Activated naive CD4-positive, alpha-beta T cell treated with anti-CD3 and anti-CD28 coated beads, Interleukin-2, amount 50 U/mL, for 24 hours (primary cell): ENCODE results near the gene ALOX5.
"Not testable (repeated sequence)": the region's sequence is repeated elsewhere in the genome, so short reads cannot be mapped to it uniquely, and the experiment has no call there.

Source experiments
- H3K27ac Mint-ChIP-seq: one replicate; pipeline ENCODE4 v1.8.0; 2021; ENCODE audit warnings: mild to moderate bottlenecking, mixed read lengths
- H3K27me3 Mint-ChIP-seq: one replicate; pipeline ENCODE4 v1.8.0; 2021; ENCODE audit warnings: mixed read lengths
- H3K36me3 Mint-ChIP-seq: one replicate; pipeline ENCODE4 v1.8.0; 2021; ENCODE audit warnings: mixed read lengths
- H3K4me1 Mint-ChIP-seq: one replicate; pipeline ENCODE4 v1.8.0; 2021; ENCODE audit warnings: mixed read lengths
- H3K4me3 Mint-ChIP-seq: one replicate; pipeline ENCODE4 v1.8.0; 2021; ENCODE audit warnings: mild to moderate bottlenecking, mixed read lengths
- H3K9me3 Mint-ChIP-seq: one replicate; pipeline ENCODE4 v1.8.0; 2021; ENCODE audit warnings: mixed read lengths

The ALOX5 gene

DNA sequence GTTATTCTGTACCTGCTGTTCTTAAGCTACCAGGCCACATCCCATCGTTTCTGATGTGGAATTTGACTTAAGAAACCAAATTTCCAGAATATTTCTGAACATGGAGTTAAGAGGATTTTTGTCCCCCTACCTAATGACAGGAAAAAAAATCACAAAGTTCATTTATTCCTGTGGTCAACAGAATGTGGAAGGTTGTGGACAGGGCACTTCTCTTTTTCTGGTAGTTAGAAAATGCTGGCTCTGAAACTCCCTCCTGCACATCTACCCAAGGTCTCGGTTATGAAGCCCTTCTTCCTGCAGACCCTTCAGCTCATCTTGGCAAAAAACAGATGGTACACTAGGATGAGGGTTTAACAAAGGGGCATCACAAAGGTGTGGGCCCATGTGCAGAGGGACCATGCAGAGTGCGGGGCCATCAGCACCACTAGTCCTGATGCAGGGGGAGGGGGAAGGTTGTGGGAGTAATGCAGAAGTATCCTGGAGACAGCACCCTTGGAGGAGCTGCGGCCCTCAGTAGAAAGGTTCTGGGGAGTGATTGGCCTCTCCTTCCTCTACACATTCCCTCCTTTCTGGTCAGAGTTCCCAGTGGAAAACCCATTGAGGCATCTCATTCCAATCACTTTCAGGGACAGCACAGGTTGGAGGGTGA, 9.8 kb downstream of the ALOX5 start:
- Mint-ChIP-seq H3K9me3 (no peaks in the 10 kb centered on the region), H3K4me3 (no peak overlapping the region), H3K36me3 (no peaks in the 10 kb centered on the region), H3K27ac (no peak overlapping the region), H3K27me3 (no peaks in the 10 kb centered on the region), H3K4me1 (no peaks in the 10 kb centered on the region)

DNA sequence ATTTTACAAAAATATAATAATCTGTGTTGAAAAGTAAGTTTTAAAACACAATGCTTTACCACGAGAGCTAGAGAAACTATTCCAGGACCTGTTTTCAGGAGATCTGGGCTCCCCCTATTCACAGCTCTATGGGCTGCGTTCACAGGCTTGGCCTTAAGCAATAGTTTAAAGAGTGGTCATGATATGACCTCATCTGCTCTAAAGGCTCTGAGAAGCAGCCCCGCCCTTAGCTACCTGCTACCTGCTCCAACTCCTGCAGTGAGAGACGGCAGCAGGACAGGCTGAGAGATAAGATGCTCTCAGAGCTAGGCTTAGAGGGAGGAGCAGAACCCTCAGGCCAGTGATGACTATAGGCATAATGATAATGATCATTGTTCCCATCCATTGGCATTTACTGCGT, 12.6 kb downstream of the ALOX5 start:
- no peak overlapping the region for H3K27ac Mint-ChIP-seq
- no peaks in the 10 kb centered on the region for H3K27me3 Mint-ChIP-seq
- no peaks in the 10 kb centered on the region for H3K36me3 Mint-ChIP-seq
- H3K4me3 Mint-ChIP-seq = no peak overlapping the region
- no peaks in the 10 kb centered on the region for H3K4me1 Mint-ChIP-seq
- no peaks in the 10 kb centered on the region for H3K9me3 Mint-ChIP-seq

DNA sequence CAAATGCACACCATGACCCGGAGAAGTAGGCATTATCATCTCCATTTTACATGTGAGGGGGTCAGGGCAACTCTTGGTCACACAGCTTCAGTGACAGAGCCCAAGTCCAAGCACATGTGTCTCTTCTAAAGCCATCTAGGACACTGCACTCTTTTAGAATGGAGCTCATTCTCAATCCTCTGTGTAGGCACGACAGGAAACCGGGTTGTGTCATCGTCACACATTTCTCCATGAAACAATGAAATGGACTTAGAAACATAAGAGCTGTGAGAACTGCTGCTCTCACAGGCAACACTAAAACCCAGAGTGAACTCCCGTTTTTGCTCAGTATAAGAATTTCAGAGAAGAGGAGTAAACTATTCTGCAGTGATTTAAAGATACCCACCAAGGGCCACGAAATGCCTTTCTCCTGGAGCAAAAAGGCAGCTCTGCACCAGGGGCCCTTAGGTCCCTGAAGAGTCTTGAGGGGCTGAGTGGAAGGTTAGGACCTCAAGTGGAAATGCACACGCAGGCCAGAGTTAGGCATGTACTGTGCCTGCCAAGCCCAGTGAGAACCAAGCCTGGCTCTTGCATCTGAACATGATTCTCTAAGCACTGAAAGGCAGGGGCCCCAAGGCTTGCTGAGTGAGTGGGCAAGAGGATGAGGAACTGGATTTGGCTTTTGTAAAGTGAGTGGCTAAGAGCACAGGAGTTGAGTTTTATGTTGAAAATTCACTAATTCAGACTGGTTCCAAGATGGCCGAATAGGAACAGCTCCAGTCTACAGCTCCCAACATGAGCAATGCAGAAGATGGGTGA, 13.3 kb downstream of the ALOX5 start:
- Mint-ChIP-seq H3K27ac (no peak overlapping the region), H3K9me3 (no peaks in the 10 kb centered on the region), H3K27me3 (no peaks in the 10 kb centered on the region), H3K4me3 (no peak overlapping the region), H3K4me1 (no peaks in the 10 kb centered on the region), H3K36me3 (no peaks in the 10 kb centered on the region)

DNA sequence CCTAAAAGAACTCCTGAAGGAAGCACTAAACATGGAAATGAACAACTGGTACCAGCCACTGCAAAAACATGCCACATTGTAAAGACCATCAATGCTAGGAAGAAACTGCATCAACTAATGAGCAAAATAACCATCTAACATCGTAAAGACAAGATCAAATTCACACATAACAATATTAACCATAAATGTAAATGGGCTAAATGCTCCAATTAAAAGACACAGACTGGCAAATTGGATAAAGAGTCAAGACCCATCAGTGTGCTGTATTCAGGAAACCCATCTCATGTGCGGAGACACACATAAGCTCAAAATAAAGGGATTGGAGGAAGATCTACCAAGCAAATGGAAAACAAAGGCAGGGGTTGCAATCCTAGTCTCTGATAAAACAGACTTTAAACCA, 15.7 kb downstream of the ALOX5 start:
- H3K4me3 Mint-ChIP-seq, H3K4me1 Mint-ChIP-seq, H3K9me3 Mint-ChIP-seq, H3K36me3 Mint-ChIP-seq, H3K27ac Mint-ChIP-seq, H3K27me3 Mint-ChIP-seq: not testable (repeated sequence)

DNA sequence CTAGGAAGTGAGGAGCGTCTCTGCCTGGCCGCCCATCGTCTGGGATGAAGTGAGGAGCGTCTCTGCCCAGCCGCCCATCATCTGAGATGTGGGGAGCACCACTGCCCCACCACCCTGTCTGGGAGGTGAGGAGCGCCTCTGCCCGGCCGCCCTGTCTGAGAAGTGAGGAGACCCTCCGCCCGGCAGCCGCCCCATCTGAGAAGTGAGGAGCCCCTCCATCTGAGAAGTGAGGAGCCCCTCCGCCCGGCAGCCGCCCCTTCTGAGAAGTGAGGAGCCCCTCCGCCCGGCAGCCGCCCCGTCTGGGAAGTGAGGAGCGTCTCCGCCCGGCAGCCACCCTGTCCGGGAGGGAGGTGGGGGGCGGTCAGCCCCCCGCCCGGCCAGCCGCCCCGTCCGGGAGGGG, 17.6 kb downstream of the ALOX5 start:
- H3K9me3 Mint-ChIP-seq, H3K36me3 Mint-ChIP-seq, H3K27ac Mint-ChIP-seq, H3K4me3 Mint-ChIP-seq, H3K27me3 Mint-ChIP-seq, H3K4me1 Mint-ChIP-seq: not testable (repeated sequence)

DNA sequence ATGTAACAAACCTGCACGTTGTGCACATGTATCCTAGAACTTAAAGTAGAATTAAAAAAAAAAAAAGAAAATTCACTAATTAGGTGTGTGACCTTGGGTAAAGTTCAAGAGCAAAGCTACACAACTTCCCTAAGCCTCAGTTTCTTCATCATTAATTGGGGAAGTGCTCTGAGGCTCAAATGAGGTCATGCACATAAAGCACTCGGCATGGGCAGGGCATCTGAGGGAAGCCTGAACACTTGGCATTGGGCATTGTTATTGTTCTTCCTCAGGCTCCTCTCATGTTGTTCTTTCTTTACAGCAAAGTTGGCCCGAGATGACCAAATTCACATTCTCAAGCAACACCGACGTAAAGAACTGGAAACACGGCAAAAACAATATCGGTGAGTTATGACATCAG, 21.5 kb downstream of the ALOX5 start:
- peaks cover 12% of the 10 kb centered on the region for H3K9me3 Mint-ChIP-seq
- no peak overlapping the region for H3K4me3 Mint-ChIP-seq
- peaks cover 7% of the 10 kb centered on the region for H3K27me3 Mint-ChIP-seq
- no peaks in the 10 kb centered on the region for H3K4me1 Mint-ChIP-seq
- no peak overlapping the region for H3K27ac Mint-ChIP-seq
- peaks cover 4% of the 10 kb centered on the region for H3K36me3 Mint-ChIP-seq

DNA sequence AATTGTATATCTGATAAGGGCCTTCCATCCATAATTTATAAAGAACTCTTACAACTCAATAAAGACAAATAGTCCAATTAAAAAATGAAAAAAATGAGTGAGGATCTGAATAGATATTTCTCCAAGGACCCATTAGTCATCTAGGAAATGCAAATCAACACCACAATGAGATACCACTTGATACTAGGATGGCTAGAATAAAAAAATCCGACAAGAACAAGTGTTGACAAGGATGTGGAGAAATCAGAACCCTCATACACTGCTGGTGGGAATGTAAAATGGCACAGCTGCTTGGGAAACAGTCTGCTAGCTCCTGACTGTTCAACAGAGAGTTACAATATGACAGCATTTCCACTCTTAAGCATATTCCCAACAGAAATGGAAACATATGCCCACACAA, 24.6 kb downstream of the ALOX5 start:
- Mint-ChIP-seq H3K9me3 (peaks cover 12% of the 10 kb centered on the region), H3K36me3 (peaks cover 4% of the 10 kb centered on the region), H3K27ac (no peak overlapping the region), H3K27me3 (peaks cover 6% of the 10 kb centered on the region), H3K4me1 (no peaks in the 10 kb centered on the region), H3K4me3 (no peak overlapping the region)

DNA sequence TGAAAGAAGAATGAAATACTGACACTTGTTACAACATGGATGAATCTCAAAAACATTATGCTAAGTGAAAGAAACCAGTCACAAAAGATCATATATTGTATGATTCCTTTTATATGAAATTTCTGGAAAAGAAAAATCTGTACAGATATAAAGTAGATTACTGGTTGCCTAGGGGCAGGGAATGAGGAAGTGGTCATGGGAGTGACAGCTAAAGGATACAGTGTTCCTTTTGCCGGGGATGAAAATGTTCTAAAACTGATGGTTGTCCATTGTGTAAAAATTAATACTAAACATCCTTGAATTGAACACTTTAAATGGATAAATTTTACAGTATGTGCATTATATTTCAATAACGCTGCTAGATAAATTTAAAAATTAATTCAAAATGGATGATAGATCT, 25.1 kb downstream of the ALOX5 start:
- Mint-ChIP-seq H3K36me3 (peaks cover 4% of the 10 kb centered on the region), H3K27ac (no peak overlapping the region), H3K4me1 (no peaks in the 10 kb centered on the region), H3K4me3 (no peak overlapping the region), H3K27me3 (peaks cover 4% of the 10 kb centered on the region), H3K9me3 (peaks cover 12% of the 10 kb centered on the region)

DNA sequence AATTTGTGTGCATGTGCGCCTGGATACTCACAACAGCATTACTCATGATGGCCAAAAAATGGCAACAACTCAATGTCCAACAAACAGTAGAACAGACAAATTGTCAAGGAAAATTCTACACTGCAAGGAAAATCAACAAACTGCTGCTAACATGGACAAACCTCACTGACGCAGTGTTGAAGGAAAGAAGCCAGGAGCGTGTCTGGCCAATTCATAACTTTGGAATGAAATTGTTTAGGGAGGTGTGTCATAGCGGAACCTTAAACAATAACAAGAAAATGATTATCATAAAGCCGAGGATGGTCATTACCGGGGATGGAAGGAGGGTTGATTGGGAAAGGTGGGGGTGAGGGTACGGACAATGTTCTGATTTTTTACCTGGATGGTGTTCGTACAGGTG, 29.1 kb downstream of the ALOX5 start:
- Mint-ChIP-seq H3K27me3 (peaks cover 1% of the 10 kb centered on the region), H3K4me1 (no peaks in the 10 kb centered on the region), H3K27ac (no peak overlapping the region), H3K9me3 (no peaks in the 10 kb centered on the region), H3K36me3 (no peaks in the 10 kb centered on the region), H3K4me3 (no peak overlapping the region)

DNA sequence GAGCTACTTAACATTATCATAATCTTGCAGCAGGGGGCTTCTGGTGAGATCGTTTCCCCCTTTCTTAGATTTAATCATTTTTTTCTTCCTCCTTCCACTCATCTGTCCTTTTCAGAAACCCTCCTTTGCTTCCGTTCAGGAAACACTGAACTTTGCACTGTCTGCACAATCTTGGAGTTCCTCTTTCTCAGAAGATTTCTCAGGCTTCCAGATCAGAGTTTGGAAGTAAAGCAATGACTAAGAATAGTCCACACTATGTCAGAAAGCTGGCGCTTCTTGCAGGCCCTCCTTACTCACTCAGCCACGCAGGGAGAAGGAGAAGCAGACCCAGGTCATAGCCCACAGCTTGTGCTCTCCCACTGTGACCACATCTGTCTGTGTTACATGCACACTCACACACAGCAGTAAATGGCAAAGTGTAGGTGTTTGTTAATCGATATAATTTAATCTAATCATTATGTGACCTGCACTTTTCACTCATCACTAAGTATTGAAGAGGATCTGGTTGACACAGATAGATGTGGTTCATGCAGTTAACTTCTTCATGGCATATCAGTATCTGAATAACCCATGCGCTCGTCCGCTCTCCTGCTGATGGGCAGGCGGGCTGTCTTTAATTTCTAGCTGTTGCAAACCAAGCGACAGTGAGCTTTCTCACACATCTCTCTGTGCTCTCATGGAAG, 30.2 kb downstream of the ALOX5 start:
- Mint-ChIP-seq H3K27ac (no peak overlapping the region), H3K4me3 (no peak overlapping the region), H3K9me3 (no peaks in the 10 kb centered on the region), H3K36me3 (no peaks in the 10 kb centered on the region), H3K4me1 (no peaks in the 10 kb centered on the region), H3K27me3 (peaks cover 5% of the 10 kb centered on the region)

DNA sequence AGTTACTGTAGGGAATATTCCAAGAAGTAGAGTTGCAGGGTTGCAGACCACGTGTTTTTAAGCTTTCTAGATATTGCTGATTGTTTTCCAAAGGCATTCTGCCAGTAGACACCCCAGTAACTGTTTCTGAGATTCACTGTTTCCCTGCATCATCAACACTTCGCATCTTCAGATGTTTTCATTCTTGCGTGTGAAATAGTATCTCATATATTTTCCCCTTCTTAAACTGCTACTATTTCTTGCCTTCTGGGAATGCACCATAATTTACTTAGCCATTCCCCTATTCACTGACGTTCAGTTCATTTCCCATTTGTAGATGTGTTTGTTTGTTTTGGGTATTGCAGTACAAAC, 30.7 kb downstream of the ALOX5 start:
- Mint-ChIP-seq H3K27ac (no peak overlapping the region), H3K9me3 (no peaks in the 10 kb centered on the region), H3K4me3 (no peak overlapping the region), H3K27me3 (peaks cover 5% of the 10 kb centered on the region), H3K36me3 (no peaks in the 10 kb centered on the region), H3K4me1 (no peaks in the 10 kb centered on the region)

DNA sequence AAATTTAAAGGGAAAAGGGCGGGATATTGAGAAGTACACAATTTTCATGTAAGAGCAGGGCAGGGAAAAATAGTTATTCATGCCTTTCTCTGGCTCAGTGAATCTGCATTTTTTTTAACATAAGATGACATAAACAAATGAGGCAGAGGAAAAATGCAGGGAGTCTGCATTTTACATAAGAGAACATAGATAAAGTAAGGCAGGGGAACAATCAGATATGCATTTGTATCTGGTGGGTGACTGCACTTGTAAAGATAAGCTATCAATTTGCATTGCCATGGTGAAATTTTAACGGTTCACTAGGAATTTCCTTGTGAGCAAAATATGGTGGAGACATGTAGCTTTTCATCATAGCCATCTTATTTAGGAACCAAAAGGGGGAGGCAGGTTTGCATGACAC, 33.5 kb downstream of the ALOX5 start:
- peaks cover 5% of the 10 kb centered on the region for H3K27me3 Mint-ChIP-seq
- no peaks in the 10 kb centered on the region for H3K9me3 Mint-ChIP-seq
- no peaks in the 10 kb centered on the region for H3K4me1 Mint-ChIP-seq
- no peak overlapping the region for H3K27ac Mint-ChIP-seq
- no peak overlapping the region for H3K4me3 Mint-ChIP-seq
- no peaks in the 10 kb centered on the region for H3K36me3 Mint-ChIP-seq

DNA sequence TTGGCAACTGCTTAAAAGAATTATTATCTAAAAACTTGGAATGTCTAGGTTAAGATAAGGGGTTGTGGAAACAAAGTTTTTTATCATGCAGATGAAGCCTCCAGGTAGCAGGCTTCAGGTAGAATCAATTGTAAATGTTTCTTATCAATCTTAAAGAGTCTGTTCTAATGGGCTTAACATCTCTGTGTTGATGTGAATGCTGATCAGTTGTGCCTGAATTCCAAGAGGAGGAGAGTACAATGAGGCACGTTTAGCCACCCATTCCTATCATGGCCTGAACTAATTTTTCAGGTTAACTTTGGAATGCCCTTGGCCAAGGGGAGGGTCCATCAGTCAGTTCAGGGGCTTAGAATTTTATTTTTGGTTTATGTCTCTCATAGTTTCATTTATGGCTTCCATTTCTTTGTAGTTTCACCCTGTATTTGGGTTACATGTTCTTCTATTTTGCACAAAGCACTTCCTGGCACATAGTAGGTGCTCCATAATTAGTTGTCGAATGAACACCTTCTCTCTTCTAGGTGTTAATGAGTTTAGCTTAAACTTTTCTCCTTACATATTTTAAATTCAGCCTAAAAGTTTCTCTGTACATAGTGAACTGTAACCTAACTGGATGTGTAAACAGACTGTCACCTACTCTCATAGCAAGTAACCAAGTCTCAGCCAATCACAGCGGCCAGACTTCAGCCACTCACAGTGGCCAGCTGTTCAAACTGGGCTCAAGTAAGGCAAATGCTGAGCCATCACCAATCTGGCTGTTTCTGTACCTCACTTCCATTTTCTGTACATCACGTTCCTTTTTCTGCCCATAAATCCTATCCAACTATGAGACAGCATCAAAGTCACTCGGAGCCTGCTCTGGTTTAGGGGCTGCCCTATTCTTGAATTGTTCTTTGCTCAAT, 34.7 kb downstream of the ALOX5 start:
- H3K27ac Mint-ChIP-seq = no peak overlapping the region
- no peaks in the 10 kb centered on the region for H3K36me3 Mint-ChIP-seq

DNA sequence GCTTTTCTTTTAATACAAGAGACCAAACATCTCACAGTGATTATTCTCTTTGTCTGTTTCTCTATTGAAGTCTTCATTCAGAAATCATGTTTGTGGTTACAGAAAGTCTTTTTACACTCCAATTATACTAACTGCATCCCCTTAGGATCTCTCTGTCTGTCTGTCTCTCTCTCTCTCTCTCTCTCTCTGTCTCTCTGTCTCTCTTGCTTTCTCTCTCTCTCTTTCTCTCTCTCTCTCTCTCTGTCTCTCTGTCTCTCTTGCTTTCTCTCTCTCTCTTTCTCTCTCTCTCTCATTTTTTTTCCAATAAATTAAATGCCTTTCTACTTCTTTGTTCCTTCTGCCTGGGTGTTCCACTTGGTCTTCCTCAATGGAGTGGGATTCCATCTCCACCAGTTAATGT, 35.3 kb downstream of the ALOX5 start:
- not testable (repeated sequence) for H3K27ac Mint-ChIP-seq, H3K4me3 Mint-ChIP-seq, H3K27me3 Mint-ChIP-seq, H3K36me3 Mint-ChIP-seq, H3K4me1 Mint-ChIP-seq, H3K9me3 Mint-ChIP-seq

More for the DNA sequence above, 34.7 kb downstream of the ALOX5 start:
- no peaks in the 10 kb centered on the region for H3K4me1 Mint-ChIP-seq
- no peak overlapping the region for H3K4me3 Mint-ChIP-seq
- no peaks in the 10 kb centered on the region for H3K9me3 Mint-ChIP-seq
- H3K27me3 Mint-ChIP-seq = peaks cover 5% of the 10 kb centered on the region

DNA sequence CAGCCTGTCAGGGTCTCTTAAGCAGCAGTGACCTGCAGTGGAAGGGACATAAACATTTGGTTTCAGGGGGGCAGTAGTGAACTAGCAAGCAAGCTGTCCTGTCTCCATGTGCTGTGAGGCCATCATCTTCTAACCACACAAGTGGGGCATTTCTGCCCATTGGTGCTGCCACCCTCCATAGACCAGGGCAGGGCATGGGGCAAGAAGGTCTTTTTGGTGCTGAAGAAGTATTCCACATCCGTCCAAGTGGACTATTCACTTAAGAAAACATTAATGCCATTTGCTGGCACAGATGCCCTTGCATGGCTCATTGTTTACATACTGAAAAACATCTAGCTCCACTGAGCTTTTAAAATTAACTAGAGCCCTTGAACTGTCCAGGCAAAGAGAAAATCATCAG, 35.8 kb downstream of the ALOX5 start:
- Mint-ChIP-seq H3K27ac (no peak overlapping the region), H3K4me1 (no peaks in the 10 kb centered on the region), H3K9me3 (no peaks in the 10 kb centered on the region), H3K36me3 (no peaks in the 10 kb centered on the region), H3K27me3 (peaks cover 5% of the 10 kb centered on the region), H3K4me3 (no peak overlapping the region)

DNA sequence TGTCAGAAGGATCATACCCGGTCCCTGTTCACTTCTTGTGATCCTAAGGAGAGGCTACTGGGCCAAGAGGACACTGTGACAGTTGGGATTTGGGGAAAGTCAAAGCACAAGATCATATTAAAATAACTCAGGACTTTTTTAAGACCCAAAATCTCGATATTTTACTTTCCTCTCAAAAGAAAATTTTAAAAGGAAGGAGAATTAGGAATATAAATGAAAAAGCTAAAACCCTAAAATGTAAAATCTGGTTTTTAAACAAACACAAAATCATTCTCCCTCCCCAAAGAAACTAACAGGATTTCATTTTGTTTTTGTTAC, 36.4 kb downstream of the ALOX5 start:
- Mint-ChIP-seq H3K36me3 (no peaks in the 10 kb centered on the region), H3K4me3 (no peak overlapping the region), H3K9me3 (no peaks in the 10 kb centered on the region), H3K27me3 (peaks cover 5% of the 10 kb centered on the region), H3K27ac (no peak overlapping the region), H3K4me1 (no peaks in the 10 kb centered on the region)
